Myocyte (in vitro differentiated cells): ENCODE data around the gene SLC12A7. TPM values are rescaled to one million over a fixed set of nuclear protein-coding genes. Genes with fewer than 3 reads are reported as not detected.
"Not testable (repeated sequence)": the region's sequence is repeated elsewhere in the genome, so short reads cannot be mapped to it uniquely, and the experiment has no call there.

Source experiments
- DNase-seq: peaks from one replicate; pipeline ENCODE4 v3.0.0-alpha.2; 2012; ENCODE audit warnings: low read depth
- total RNA-seq: library from RNA; depleted of rRNA; stranded (reverse); fragments of >200 nt; gene quantifications from 2 replicates; pipeline ENCODE4 v1.2.3, GENCODE V29; 2014

The SLC12A7 gene
- total RNA-seq, 1 donor from 2014 or later, result 38.0 TPM

DNA sequence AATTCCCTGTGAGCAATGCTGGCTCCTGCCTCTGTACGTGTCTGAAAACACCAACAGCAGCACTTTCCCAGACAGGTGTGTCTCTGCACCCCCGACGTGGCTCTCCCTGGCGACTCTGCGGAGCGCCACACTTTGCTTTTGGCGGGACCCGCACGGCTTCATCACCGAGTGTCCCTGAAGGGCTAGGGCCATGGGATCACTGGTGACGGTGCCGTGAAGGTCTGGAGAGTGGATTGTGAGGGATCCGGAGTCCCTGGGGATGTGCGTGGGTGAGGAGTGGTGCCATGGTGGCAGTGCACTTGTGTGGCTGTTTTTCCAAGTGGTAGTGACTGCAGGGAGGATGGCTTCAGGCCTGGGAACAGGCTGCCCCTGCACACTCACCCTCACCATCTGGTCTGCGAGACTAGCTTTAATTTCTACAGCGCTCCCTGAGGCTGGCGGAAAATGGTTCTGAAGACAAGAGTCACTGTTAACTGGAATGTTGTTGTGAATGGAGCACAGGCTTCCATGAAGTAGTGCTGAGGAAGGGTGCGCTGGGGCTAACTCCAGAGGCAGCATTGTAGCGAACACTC, 100.0 kb downstream of the SLC12A7 start:
- no peak for DNase-seq

DNA sequence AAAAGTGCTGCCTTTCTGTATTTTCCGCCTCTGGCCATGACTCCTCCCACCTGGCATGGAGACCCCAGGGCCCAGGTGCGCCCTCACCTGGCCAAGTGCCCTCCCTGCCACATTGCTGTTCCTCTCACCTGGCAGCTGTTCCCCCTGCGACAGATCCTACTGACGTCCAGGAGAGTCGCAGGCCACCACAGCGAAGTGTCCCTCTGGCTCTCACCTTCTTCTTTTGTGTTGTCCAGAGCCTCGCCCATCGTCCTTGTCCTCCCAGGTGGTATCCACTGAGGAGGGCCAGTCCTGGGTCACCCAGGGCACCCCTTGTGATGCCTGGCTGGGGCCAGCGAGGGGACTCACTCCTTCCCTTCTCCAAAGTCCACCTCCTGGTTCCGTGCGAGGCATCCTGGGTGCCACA, 100.6 kb downstream of the SLC12A7 start:
- DNase-seq, result no peak

DNA sequence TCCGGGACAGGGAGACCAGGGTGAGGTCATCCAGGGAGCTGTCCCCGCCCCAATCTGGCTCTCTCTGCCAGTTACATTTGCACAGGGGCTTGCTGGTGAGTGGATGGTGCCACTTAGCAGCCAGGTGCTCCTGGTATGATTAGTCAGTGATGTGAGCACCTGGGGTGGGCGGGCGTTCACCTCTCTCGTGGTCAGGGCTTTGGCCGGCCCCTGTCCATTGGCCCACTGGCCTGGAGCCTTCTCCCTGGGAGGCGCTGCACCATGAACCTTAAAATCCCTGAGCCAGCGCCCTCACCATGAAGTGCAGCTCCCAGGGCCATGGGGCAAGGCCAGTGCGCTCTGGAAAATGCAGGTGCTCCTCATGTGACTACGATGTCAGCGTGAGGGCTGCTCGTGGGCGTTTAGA, 101.2 kb downstream of the SLC12A7 start:
- no peak for DNase-seq

DNA sequence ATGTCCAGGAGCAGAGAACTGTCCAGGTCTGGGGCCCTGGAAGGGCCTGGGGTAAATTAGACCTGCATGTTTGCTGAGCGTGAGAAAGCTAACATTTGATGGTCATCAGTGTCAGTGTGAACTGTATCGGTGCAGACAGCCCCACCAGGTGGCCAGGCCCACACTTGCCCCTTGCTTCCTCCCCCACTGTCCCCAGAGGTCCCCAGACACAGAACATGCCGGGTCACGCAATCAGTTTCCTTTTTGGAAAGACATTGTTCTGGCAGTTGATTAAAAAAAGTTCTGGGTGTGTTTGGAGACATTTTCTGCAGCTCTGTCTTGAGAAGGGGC, 101.7 kb downstream of the SLC12A7 start:
- no peak for DNase-seq

DNA sequence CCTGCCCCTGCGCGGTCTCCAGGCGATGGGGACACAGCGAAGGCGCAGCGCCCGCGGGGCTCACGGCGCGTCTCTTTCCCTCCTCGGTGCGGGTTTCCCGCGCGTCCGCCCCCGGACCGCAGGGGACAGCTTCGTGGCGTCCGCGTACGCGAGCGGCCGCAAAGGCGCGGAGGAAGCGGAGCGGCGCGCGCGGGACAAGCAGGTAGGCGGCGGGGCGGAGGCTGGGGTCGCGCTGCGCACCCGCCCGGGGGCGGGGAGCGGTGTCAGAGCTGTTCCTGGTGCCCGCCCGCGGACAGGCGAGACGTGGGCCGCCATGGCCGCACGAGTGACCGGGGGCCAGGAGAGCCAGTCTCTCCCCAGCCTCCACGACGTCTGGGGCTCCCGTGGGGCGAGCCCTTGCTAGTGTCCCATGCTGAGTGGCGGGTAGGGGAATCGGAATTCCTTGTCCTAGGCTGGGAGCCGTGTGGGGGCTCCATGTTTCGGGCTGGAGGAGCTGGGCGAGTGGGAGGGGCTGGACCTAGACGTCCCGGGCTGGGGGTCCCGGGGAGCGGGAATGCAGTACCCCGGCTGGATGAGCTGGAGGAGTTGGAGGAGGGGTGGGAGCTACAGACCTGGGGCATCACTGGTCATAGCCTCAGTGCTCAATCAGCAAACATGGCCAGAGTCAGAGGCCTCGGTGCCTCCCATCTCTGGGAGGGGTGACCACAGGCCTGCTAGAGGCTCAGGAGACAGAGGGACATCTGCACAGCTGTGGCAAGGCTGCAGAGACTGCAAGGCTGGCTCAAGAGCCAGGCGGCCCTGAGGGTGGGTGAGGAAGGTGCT, 102.3 kb downstream of the SLC12A7 start:
- no peak for DNase-seq

DNA sequence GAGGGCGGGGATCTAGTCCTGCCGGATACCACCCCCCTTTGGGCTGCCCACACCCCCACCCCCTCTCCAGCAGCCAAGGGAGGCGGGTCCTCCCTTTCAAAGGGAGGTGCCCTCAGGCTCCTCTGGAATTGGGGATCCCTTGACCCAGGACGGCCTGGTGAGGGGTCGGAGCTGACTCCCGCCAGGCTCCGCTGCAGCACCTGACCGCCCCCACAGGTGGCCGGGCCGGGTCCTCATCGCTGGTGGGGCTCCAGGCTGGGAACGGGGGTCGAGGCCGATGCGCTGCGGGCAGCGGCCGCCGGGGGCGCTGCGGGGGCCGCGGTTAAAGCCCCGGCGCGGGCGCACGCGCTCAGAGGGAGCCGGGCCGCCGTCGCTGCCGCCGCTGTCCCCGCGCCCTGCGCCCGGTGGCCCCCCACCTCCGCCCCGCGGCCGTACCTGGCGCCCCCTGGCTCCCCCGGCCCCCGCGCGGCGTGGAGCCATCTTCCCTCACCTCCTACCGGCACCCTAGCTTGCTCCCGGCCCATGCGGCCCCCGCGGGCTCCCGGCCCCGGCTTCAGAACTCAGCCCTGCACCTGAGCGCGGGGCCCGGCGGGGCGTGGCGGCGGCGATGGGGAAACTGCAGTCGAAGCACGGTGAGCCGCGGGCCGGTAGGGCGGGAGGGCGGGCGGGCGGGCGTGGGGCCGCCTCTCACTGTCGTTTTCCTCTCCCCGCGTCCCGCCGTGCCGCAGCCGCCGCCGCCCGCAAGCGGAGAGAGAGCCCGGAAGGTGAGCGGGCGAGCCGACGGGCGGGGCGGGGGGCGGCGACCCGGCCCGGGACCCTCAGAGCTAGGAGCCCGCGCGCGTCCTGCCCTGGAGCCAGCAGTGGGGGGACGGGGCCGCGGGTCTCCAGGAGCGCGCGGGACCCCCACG, 103.2 kb downstream of the SLC12A7 start, which contains the start of gene NKD2:
Gene NKD2, plus strand, starts transcription at position 352 of the 908 bp plus-strand sequence. Its CDS starts 256 bp downstream, at position 608.
- no peak for DNase-seq

DNA sequence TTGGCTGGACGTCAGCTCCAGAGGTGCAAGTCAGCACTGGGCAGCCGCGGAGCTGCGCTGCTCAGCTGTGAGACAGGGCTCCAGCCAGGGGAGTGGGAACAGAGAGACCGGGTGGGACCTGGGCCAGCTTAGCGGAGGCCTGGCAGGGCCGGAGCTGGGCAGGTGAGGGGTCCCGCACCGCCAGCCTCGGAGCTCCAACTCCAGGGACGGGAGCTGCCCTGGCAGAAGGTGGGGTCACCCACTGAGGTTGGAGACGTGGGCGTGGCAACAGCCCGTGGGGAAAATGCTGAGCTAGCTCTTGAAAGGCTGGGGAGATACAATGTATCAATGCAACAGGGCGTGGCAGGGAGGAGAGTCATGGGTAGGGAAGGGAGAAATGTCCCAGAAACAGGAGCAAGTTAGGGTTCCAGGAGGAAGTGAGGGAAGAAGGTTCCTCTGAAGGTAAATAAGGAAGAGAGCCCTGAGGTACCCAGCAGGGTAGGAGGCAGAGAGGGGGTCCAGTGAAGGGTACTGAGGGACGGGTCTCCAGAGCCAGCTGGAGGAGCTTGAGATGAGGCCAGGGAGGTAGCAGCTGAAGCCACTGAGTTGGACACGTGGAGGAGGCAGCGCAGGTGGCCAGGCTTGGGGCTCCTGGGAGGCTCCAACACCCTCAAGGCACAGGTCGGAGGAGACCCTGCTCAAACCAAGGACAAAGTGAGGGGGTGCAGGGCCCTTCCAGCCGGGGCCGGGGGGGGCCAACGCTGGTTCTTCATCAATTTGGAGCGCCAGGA, 104.0 kb downstream of the SLC12A7 start:
- no peak for DNase-seq

DNA sequence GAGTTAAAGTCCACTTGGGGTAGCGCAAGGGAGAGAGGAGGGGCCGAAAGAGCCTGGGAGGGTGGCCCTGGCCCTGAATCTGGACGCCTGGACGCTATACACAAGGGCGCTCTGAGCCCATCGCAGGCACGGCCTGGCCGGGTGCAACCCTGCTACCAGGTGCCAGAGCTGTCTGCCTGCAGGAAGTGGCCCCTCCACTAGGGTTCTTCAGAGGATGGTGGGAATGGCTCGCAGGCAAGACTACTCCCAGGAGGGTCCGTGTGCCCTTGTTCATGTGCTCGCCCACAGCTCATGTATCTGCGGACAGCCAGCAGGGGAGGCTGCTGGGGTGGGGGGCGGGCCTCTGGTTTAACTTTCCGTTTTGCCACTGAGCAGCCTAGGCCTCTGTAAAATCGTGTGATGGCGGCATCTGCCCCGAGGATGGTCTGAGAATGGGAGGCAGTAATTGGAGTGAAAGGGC, 104.6 kb downstream of the SLC12A7 start:
- DNase-seq, result no peak

DNA sequence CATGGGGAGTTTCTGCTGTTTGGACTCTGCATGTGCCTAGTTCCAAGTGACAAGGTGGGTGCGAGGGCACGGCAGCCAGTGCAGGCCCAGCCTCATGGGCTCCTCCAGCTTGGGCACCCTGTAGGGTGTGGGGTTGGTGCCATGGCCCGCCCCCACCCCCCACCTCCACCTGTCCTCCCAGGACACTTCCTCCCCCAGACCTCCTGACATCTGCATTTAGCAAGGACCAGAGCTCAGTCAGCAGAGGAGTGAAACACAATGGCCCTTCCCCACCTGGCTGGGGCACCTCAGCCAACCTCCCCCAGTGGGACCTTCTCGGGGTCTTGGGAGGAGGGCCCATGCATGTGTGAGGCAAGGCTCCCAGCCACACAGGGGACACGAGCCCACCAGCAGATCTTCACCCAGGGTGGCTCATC, 105.2 kb downstream of the SLC12A7 start:
- DNase-seq, result no peak

DNA sequence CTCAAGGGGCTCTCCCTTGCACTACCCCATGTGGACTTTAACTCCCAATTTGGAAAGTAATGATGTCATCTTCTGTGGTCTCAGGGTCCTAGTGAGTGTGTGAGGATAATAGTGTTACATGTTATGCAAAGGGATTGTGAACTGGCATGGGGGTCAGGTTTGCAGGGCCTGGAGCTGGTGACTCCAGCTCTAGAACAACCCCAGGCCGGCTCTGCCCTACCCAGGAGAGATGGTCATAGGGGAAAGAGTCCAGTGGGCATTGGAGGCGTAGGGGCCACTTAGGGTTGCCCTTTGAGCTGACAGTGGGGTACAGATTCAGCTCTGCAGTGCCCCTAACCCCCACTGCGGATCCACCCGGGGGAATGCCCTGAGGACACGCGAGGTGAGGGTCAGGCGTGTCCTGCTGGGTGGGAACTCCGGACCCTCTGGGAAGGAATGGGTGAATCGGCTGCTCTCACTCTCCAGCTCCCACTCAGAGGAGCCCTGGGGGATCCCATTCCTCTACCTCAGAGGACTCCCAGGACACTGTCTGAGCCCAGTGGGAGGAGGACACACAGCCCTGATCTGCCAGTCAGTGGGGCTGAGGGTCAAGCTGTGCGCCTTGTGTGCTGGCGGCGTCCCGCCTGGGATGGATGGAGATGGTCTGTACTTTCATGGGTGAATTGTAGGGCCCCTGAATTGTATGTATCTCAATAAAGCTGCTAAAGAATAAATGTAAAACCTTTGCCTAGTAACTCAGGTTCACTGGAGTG, 105.8 kb downstream of the SLC12A7 start:
- no peak for DNase-seq

DNA sequence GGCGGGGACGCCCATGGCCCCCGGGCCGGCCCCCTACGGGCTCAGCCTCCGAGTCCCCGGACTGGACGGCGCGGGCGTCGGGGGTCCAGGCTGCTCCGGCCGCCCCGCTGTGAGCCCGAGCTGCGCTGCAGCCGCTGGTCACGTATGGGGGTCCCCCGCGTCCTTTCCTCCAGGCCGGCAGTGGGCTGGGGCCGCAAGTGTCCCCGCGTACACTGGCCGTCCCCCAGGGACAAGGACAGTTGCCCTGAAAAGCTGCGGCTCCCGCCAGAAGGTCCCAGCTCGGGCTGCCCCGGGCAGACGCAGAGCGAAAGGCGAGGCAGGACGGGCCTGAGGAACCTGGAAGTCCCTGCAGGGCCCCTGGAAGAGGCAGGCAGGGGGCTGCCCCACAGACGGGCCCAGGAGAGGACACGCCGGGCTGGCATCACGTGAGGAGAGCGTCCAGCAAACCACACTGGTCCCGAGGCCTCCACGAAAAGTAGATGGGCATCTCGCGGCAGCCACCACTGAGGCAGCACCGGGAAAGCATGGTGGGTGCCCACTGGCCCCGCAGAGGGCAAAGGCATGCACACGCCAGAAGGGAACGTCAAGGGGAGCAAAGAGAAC, 106.5 kb downstream of the SLC12A7 start:
- DNase-seq, result no peak

DNA sequence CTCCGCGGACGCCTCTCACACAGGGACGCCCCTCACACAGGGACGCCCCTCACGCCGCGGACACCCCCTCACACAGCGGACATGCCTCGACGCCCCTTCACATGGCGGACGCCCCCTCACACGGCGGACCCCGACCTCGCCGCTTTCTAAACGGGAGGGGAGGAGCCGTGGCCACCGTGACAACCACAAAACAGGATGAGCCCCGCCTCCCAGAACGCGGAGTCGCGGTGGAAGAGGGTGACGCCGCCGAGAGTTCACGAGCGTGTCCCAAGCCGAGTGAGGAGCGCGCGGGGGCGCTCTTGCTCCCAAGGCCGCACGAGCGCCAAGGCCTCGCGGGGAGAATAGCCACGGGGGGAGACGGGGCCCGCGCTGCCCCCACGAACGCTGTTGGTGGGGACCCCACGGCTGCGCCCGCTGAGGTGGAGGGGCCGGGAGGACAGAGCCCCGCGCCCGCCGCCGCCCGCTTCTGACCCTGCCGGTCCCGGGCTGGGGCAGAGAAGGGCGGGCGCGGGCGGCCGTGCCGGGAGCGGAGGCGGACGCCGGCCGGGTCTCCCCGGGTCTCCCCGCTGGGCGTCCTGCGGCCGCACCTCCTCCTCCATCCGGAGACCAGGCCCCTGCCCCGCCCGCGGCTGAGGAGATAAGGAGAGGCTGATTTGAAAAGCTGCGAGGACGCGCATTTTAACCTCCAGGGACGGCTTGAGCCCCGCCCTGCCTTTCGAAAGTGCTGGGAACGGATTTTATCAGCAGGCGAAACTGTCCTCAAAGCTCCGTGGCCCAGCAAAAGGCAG, 107.2 kb downstream of the SLC12A7 start:
- DNase-seq, result no peak

DNA sequence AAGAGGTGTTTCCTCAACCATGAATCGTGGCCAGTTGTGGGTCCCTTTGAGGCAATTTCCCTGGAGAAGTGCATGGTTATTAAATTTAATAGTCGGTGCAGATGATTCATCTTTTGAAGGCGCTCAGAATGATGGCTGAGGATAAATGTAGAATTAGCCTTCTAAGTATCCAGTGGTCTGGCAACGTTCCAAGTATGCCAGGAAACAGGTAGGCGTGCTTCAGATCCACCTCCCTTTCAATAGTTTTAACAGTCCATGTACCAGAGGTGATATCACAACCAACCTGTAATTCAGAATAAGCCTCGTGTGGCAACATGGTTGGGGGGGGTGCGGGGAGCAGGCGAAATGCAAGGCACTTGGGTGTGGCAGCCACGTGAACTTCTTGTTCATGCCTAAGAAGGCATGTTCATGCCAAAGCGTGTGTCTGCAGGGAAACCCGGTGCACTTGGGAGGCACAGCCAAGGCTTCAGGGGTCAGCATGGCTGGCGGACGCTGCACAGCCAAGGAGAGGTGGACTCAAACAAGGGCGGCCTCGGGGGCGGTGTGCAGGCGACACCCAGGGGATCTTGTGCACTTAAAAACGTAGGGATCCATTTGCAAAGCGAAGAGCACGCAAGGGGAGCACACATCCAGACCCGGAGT, 108.4 kb downstream of the SLC12A7 start:
- DNase-seq, result no peak

DNA sequence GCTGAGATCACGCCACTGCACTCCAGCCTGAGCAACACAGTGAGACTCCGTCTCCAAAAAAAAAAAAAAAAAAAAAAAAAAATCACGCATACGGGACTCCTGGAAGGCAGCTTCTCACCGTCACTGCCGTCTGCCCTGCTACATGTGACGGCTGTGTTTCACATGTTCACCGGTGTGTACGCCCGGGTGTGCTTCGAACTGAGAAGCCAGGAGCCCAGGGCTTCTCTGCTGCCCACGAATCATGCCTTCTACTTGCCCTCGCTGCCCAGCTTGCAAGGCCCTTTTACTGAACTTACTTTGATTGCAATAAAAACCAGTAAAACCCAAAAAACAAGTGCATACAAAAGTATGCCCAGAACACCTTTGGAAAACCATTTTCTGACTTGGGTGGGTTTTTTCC, 109.0 kb downstream of the SLC12A7 start:
- DNase-seq, result no peak

DNA sequence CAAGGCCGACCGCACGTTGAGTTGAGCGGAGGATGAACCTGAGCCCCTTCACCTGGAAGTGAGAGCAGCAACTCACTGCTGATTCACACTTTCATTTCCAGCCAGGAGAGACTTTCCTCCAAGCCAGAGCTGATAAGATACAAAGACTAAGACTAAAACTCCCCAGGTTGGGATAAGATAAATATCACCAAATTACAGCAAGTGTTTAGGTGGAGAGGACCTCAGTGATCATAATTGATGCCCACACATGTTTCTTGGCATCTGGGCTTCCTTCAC, 109.7 kb downstream of the SLC12A7 start:
- DNase-seq, result no peak

DNA sequence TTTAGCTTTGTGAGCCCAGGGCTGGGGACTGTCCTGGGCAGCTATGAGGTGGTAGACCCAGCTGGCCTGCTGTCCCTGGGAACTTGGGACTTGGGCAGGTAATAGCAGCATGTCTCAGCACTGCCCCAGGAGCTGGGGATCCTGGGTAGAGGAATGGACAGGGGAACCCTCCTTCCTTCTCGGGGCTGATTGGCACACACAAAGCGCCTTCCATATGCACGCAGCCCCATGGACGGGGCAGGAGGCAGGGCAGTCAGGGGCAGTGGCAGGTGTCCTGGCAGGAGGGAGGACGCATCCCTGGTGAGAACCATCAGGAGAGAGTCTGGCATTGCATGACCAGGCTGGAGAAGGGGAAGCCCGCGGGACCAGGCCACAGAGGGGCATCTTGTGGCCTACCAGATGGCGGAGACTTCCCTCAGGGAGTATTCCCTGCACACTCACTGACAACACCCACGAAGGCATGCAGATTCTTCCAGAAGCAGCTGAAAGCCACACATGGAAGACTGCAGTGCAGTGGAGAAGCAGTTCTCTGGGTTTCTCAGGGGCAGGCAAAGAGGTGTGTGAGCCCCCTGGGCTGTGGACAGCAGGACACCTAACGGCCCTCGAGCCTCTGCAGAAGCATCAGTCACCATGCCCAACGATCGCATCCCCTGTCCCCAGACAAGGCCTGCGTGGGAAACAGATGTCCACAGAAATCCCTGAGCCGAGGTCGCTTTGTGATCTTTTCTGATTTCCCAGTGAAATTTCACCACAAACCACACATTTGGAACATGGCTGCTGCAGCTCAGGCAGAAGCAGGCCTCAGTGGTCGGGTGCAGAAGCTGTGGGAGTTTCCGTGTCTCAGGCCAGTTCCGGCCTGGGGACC, 110.2 kb downstream of the SLC12A7 start:
- peak; percentile 59 for DNase-seq

DNA sequence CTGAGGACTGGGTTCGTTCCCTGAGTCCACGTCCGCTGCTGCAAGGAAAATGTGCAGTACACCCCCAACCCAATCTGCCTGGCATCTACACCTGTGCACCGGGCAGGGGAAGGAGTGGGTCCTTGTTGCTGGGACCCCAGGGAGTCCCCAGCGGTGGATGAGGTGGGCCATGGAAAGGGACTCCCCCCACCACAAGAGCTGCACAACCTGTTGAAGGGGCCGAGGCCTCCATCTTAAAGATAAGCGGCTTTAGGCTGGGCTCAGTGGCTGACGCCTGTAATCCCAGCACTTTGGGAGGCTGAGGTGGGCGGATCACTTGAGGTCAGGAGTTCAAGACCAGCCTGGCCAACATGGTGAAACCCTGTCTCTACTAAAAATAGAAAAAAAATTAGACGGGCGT, 111.0 kb downstream of the SLC12A7 start:
- DNase-seq, result not testable (repeated sequence)
